ENCODE results near the gene MID2.

The MID2 gene

GRCh38 chrX:107970073-107970472, 144.4 kb downstream of the MID2 start:
- DNase-seq: no peak

GRCh38 chrX:107971636-107972035, 146.0 kb downstream of the MID2 start:
- DNase-seq: no peak
